Endodermal cell (in vitro differentiated cells): Measurements from ENCODE around the gene CMYA5. TPM values are rescaled to one million over a fixed set of nuclear protein-coding genes. Genes with fewer than 3 reads are reported as not detected.

Source experiments
- DNase-seq: peaks from one replicate; pipeline ENCODE4 v3.0.0-alpha.2; 2017
- H3K27ac ChIP-seq: 2 replicates; pipeline ENCODE4 v1.5.1; 2013; ENCODE audit warnings: mild to moderate bottlenecking, low read depth, low read length, moderate library complexity
- H3K27me3 ChIP-seq: 2 replicates; pipeline ENCODE4 v1.6.1; 2013; ENCODE audit warnings: mild to moderate bottlenecking, low read length, moderate library complexity; ENCODE audit not compliant: insufficient read depth, control insufficient read depth, poor library complexity, severe bottlenecking
- H3K36me3 ChIP-seq: 2 replicates; pipeline ENCODE4 v1.7.0; 2013; ENCODE audit warnings: mild to moderate bottlenecking, low read length, moderate library complexity; ENCODE audit not compliant: control insufficient read depth, insufficient read depth
- H3K4me1 ChIP-seq: one replicate; pipeline ENCODE4 v1.7.0; 2013; ENCODE audit warnings: low read length; ENCODE audit not compliant: control insufficient read depth, insufficient read depth
- H3K4me3 ChIP-seq: 2 replicates; pipeline ENCODE4 v1.5.1; 2013; ENCODE audit warnings: mild to moderate bottlenecking, low read length, moderate library complexity
- H3K9ac ChIP-seq: 2 replicates; pipeline ENCODE4 v1.6.1; 2013; ENCODE audit warnings: mild to moderate bottlenecking, low read length, moderate library complexity; ENCODE audit not compliant: poor library complexity, severe bottlenecking; ENCODE audit errors: extremely low read depth
- H3K9me3 ChIP-seq: 2 replicates; pipeline ENCODE4 v1.6.1; 2013; ENCODE audit warnings: mild to moderate bottlenecking, low read length, moderate library complexity; ENCODE audit not compliant: control insufficient read depth
- H3K27ac Mint-ChIP-seq: 2 replicates; pipeline ENCODE4 v1.8.0; 2020; ENCODE audit warnings: mixed read lengths
- H3K27me3 Mint-ChIP-seq: 2 replicates; pipeline ENCODE4 v1.8.0; 2021; ENCODE audit warnings: mild to moderate bottlenecking, mixed read lengths; ENCODE audit not compliant: insufficient read depth
- H3K36me3 Mint-ChIP-seq: 2 replicates; pipeline ENCODE4 v1.8.0; 2020; ENCODE audit warnings: low read depth, mixed read lengths
- H3K4me1 Mint-ChIP-seq: 2 replicates; pipeline ENCODE4 v1.8.0; 2020; ENCODE audit warnings: mixed read lengths
- H3K4me3 Mint-ChIP-seq: 2 replicates; pipeline ENCODE4 v1.8.0; 2020; ENCODE audit warnings: mild to moderate bottlenecking, moderate library complexity, mixed read lengths
- H3K9me3 Mint-ChIP-seq: 2 replicates; pipeline ENCODE4 v1.8.0; 2020; ENCODE audit warnings: mild to moderate bottlenecking, mixed read lengths
- CTCF ChIP-seq: fragments of 200-600 bp; sonication (generic); conservative IDR thresholded peaks from 2 replicates; pipeline ENCODE4 v1.5.0; 2021; ENCODE audit warnings: antibody characterized with exemption, mild to moderate bottlenecking
- WGBS, 2 experiments: methylation state at CpG; one replicate each; pipeline versions ENCODE4 v1.1.5 to v1.1.7; 2013; ENCODE audit warnings: missing lambda C conversion rate in 2 of 2, mixed read lengths in 1 of 2; ENCODE audit not compliant: insufficient coverage in 1 of 2, insufficient read length in 1 of 2; 5-methylcytosine and 5-hydroxymethylcytosine counted together
- total RNA-seq, 2 donors: library from RNA; stranded (reverse); fragmentation: NEBNext Ultra II Directional in 1 of 2; extraction: Animal tissue kit (Norgen Biotek cat#: 25700) in 1 of 2; gene quantifications; 2 replicates in 1 of 2; 3 replicates in 1 of 2; pipeline ENCODE4 v1.2.1, GENCODE V29; 2021

Gene CMYA5
- total RNA-seq, 2 donors from 2014 or later: 0.69 to 1.6 TPM

- peaks cover 4% of the 10 kb centered on the region for H3K27me3 Mint-ChIP-seq
These were observed 137.6 kb downstream of the CMYA5 start for GRCh38 chr5:79827159-79827629.

GRCh38 chr5:79829260-79829659 is 139.6 kb downstream of the CMYA5 start:
- Mint-ChIP-seq H3K27me3 (peaks cover 4% of the 10 kb centered on the region), H3K4me3 (no peak overlapping the region), H3K36me3 (no peaks in the 10 kb centered on the region), H3K27ac (no peak overlapping the region), H3K9me3 (no peaks in the 10 kb centered on the region), H3K4me1 (no peaks in the 10 kb centered on the region)
- Histone ChIP-seq H3K27me3 (no peaks in the 10 kb centered on the region), H3K36me3 (no peaks in the 10 kb centered on the region), H3K4me1 (no peaks in the 10 kb centered on the region), H3K9ac (no peak overlapping the region), H3K27ac (no peak overlapping the region), H3K4me3 (no peak overlapping the region), H3K9me3 (no peaks in the 10 kb centered on the region)
- peak; percentile 80 for TF ChIP-seq CTCF
- DNase-seq: peak; percentile 89
- 50 to 64% methylated on average over 1 to 9 of the region's 9 CpGs for WGBS, 2 experiments

More at GRCh38 chr5:79827159-79827629, 137.6 kb downstream of the CMYA5 start:
- no peak overlapping the region for H3K4me3 Mint-ChIP-seq
- no peaks in the 10 kb centered on the region for H3K9me3 Mint-ChIP-seq
- 83 to 93% methylated on average over 1 to 2 of the region's 2 CpGs for WGBS, 2 experiments
- no peaks in the 10 kb centered on the region for H3K27me3 ChIP-seq
- H3K4me1 ChIP-seq: no peaks in the 10 kb centered on the region
- no peak overlapping the region for H3K27ac Mint-ChIP-seq
- H3K9ac ChIP-seq: no peak overlapping the region
- DNase-seq: peak; percentile 14
- H3K27ac ChIP-seq: no peak overlapping the region
- no peaks in the 10 kb centered on the region for H3K9me3 ChIP-seq
- no peak overlapping the region for H3K4me3 ChIP-seq
- TF ChIP-seq CTCF: no peak
- no peaks in the 10 kb centered on the region for H3K36me3 ChIP-seq
- no peaks in the 10 kb centered on the region for H3K4me1 Mint-ChIP-seq
- no peaks in the 10 kb centered on the region for H3K36me3 Mint-ChIP-seq

DNA sequence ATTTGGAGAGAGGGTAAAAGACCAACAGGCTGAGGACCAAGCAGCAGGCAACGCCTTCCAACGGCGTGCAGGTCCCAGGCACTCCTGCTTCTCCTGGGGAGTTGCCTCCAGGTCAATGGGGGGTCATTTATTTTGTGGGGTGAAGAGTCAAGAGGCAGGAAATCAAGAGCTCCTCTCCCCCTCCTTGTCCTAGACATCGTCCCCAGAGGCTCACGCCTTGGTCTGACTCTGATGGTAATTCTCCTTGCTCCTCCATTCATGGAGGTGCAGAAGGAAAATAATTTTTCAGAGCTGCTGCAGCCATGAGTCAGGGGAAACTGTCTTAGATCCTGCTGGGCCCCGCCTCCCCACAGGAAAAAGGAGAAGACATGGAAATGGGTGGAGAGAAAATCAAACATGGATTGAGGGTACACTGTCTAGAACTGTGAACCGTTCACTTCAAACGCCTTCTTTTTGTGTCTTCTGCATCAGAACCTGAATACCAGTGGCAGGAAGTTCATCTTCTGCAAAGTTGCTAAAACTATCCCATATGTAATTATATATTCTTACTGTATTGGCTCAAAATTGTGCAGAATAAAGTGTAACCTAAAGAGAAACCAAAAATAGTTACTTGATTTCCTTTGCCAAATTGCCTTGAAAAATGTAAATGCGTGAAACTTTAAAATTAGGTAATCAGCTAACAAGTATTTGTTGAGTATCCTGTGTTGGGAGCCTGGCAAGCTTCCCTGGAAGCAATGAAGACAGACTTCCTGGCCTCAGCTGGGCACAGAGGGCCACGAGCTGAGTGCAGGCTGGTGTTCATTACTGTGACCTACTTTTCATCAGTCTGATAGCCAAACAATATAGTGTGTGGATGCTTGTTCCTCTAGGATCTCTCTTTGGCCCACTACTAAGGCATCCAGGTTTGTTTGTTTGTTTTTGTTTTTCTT is 142.0 kb downstream of the CMYA5 start:
- Histone ChIP-seq H3K4me3 (no peak overlapping the region), H3K27me3 (no peaks in the 10 kb centered on the region), H3K4me1 (no peaks in the 10 kb centered on the region), H3K9me3 (no peaks in the 10 kb centered on the region), H3K36me3 (no peaks in the 10 kb centered on the region), H3K27ac (no peak overlapping the region), H3K9ac (no peak overlapping the region)
- peaks cover 4% of the 10 kb centered on the region for H3K27me3 Mint-ChIP-seq
- TF ChIP-seq CTCF: no peak
- H3K36me3 Mint-ChIP-seq: no peaks in the 10 kb centered on the region
- no peaks in the 10 kb centered on the region for H3K4me1 Mint-ChIP-seq
- peak; percentile 22 for DNase-seq
- no peak overlapping the region for H3K4me3 Mint-ChIP-seq
- 91 to 92% methylated on average over 5 to 10 of the region's 10 CpGs for WGBS, 2 experiments
- H3K27ac Mint-ChIP-seq: no peak overlapping the region
- H3K9me3 Mint-ChIP-seq: no peaks in the 10 kb centered on the region
